ENCODE data around the gene MED10. TPM values are rescaled to one million over a fixed set of nuclear protein-coding genes. Genes with fewer than 3 reads are reported as not detected.

The MED10 gene
- total and polyA plus RNA-seq, 2 donors (not counting 1 experiment from before 2014, with no cell fraction given): 49.9 to 50.9 TPM

- Mint-ChIP-seq H3K27ac (no peak overlapping the region), H3K9me3 (ENCODE audit: insufficient read depth) (no peaks in the 10 kb centered on the region), H3K4me3 (no peak overlapping the region), H3K4me1 (no peaks in the 10 kb centered on the region), H3K27me3 (peaks cover 14% of the 10 kb centered on the region)
- Histone ChIP-seq H3K4me3 (ENCODE audit: control extremely low read depth in 1 of 5, extremely low read depth in 1 of 5, insufficient read depth in 1 of 5, low read depth in 2 of 5, low read length in 4 of 5) (no peak overlapping the region), H2AFZ (ENCODE audit: insufficient read depth, low read depth, low read length, poor library complexity, severe bottlenecking) (no peak overlapping the region), H3K27ac (ENCODE audit: low read length in 2 of 2) (no peak overlapping the region), H3K9me3 (ENCODE audit: control extremely low read depth in 1 of 3, control insufficient read depth in 2 of 3, insufficient read depth in 1 of 3, low read length in 2 of 3) (peaks cover 0 to 7% (median 0%) of the 10 kb centered on the region in 3 donors), H4K20me1 (ENCODE audit: control insufficient read depth, insufficient read depth, low read length, poor library complexity, severe bottlenecking) (no peaks in the 10 kb centered on the region), H3K4me2 (replicated peaks; ENCODE audit: low read depth, low read length, poor library complexity, severe bottlenecking) (no peak overlapping the region), H3K4me1 (ENCODE audit: control insufficient read depth in 2 of 2, insufficient read depth in 2 of 2, low read length in 2 of 2) (no peaks in the 10 kb centered on the region), H3K9ac (ENCODE audit: low read length) (no peak overlapping the region), H3K79me2 (ENCODE audit: control insufficient read depth, insufficient read depth, low read length) (no peaks in the 10 kb centered on the region), H3K27me3 (replicated peaks in 1 of 4; ENCODE audit: control extremely low read depth in 1 of 4, control insufficient read depth in 3 of 4, insufficient read depth in 4 of 4, low read length in 3 of 4) (no peaks in the 10 kb centered on the region), H3K36me3 (replicated peaks in 1 of 2; ENCODE audit: control extremely low read depth in 1 of 2, control insufficient read depth in 1 of 2, extremely low read depth in 1 of 2, insufficient read depth in 2 of 2, low read length in 1 of 2) (no peaks in the 10 kb centered on the region)
- TF ChIP-seq, protein P1, sequence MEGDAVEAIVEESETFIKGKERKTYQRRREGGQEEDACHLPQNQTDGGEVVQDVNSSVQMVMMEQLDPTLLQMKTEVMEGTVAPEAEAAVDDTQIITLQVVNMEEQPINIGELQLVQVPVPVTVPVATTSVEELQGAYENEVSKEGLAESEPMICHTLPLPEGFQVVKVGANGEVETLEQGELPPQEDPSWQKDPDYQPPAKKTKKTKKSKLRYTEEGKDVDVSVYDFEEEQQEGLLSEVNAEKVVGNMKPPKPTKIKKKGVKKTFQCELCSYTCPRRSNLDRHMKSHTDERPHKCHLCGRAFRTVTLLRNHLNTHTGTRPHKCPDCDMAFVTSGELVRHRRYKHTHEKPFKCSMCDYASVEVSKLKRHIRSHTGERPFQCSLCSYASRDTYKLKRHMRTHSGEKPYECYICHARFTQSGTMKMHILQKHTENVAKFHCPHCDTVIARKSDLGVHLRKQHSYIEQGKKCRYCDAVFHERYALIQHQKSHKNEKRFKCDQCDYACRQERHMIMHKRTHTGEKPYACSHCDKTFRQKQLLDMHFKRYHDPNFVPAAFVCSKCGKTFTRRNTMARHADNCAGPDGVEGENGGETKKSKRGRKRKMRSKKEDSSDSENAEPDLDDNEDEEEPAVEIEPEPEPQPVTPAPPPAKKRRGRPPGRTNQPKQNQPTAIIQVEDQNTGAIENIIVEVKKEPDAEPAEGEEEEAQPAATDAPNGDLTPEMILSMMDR (IDR thresholded peaks at IDR 0.05): no peak
- no peak for TF ChIP-seq EZH2 (IDR thresholded peaks at IDR 0.05; ENCODE audit: borderline replicate concordance, insufficient read depth, low read depth, low read length, poor library complexity, severe bottlenecking)
- WGBS (ENCODE audit: insufficient coverage): 100% methylated on average over 1 of the region's 8 CpGs
- ChIA-PET POLR2A (no interaction called here), CTCF (no interaction called here)
- no peak for ATAC-seq (ENCODE audit: low read depth)
- no peak for DNase-seq
- intact Hi-C loops (cut with micrococcal nuclease): no loop called here
These were observed 41.0 kb upstream of the MED10 start for GRCh38 chr5:6419340-6419852.

- no peaks in the 10 kb centered on the region for H3K27me3 ChIP-seq (replicated peaks in 1 of 4; ENCODE audit: control extremely low read depth in 1 of 4, control insufficient read depth in 3 of 4, insufficient read depth in 4 of 4, low read length in 3 of 4)
- ChIA-PET CTCF (no interaction called here), POLR2A (no interaction called here)
- H3K9ac ChIP-seq (ENCODE audit: low read length): no peak overlapping the region
- no peaks in the 10 kb centered on the region for H3K9me3 Mint-ChIP-seq (ENCODE audit: insufficient read depth)
- peaks cover 0 to 7% (median 0%) of the 10 kb centered on the region in 3 donors for H3K9me3 ChIP-seq (ENCODE audit: control extremely low read depth in 1 of 3, control insufficient read depth in 2 of 3, insufficient read depth in 1 of 3, low read length in 2 of 3)
- peaks cover 14% of the 10 kb centered on the region for H3K27me3 Mint-ChIP-seq
- no peak overlapping the region for H2AFZ ChIP-seq (ENCODE audit: insufficient read depth, low read depth, low read length, poor library complexity, severe bottlenecking)
- no peak for ATAC-seq (ENCODE audit: low read depth)
- no peak overlapping the region for H3K4me2 ChIP-seq (replicated peaks; ENCODE audit: low read depth, low read length, poor library complexity, severe bottlenecking)
- H3K27ac ChIP-seq (ENCODE audit: low read length in 2 of 2): no peak overlapping the region
- no peaks in the 10 kb centered on the region for H3K4me1 ChIP-seq (ENCODE audit: control insufficient read depth in 2 of 2, insufficient read depth in 2 of 2, low read length in 2 of 2)
- no peaks in the 10 kb centered on the region for H3K36me3 ChIP-seq (replicated peaks in 1 of 2; ENCODE audit: control extremely low read depth in 1 of 2, control insufficient read depth in 1 of 2, extremely low read depth in 1 of 2, insufficient read depth in 2 of 2, low read length in 1 of 2)
- 100% methylated on average over 1 of the region's 3 CpGs for WGBS (ENCODE audit: insufficient coverage)
- H3K4me3 ChIP-seq (ENCODE audit: control extremely low read depth in 1 of 5, extremely low read depth in 1 of 5, insufficient read depth in 1 of 5, low read depth in 2 of 5, low read length in 4 of 5): no peak overlapping the region
- intact Hi-C loops (cut with micrococcal nuclease): no loop called here
- H4K20me1 ChIP-seq (ENCODE audit: control insufficient read depth, insufficient read depth, low read length, poor library complexity, severe bottlenecking): no peaks in the 10 kb centered on the region
- no peak overlapping the region for H3K27ac Mint-ChIP-seq
- H3K4me3 Mint-ChIP-seq: no peak overlapping the region
- no peak for DNase-seq
- H3K4me1 Mint-ChIP-seq: no peaks in the 10 kb centered on the region
- no peaks in the 10 kb centered on the region for H3K79me2 ChIP-seq (ENCODE audit: control insufficient read depth, insufficient read depth, low read length)
- TF ChIP-seq, protein P1 (IDR thresholded peaks at IDR 0.05): no peak
- no peak for TF ChIP-seq EZH2 (IDR thresholded peaks at IDR 0.05; ENCODE audit: borderline replicate concordance, insufficient read depth, low read depth, low read length, poor library complexity, severe bottlenecking)
These were observed 40.4 kb upstream of the MED10 start for GRCh38 chr5:6418679-6419276.
